A549 (cell line): Measurements from ENCODE around the gene SF3A1. TPM values are rescaled to one million over a fixed set of nuclear protein-coding genes. Genes with fewer than 3 reads are reported as not detected.

Experiments used
- ATAC-seq, 2 experiments: fragments of 200-7000 bp in 1 of 2; fragments of >200 bp in 1 of 2; cut with Nextera tagmentation in 1 of 2; cut with Tn5 transposase in 1 of 2; 3 replicates each; pipeline versions ENCODE4 v1.8.0 to v1.9.1; 2018 to 2020; ENCODE audit warnings: mild to moderate bottlenecking in 1 of 2, moderate library complexity in 1 of 2
- CTCF ChIA-PET: fragments of 300-600 bp; sonication (Branson Sonifier 250); formaldehyde crosslinking; extraction: SDS; loops from one replicate; lab custom pipeline; 2021; ENCODE audit warnings: antibody characterized with exemption, inconsistent platforms; lab: Yijun Ruan, JAX
- POLR2A ChIA-PET: fragments of 350-600 bp; formaldehyde crosslinking; extraction: SDS; loops from one replicate; lab custom pipeline; 2021; ENCODE audit warnings: antibody characterized with exemption, inconsistent platforms; lab: Yijun Ruan, JAX
- DNase-seq, 2 experiments: peaks; one replicate each; pipeline versions ENCODE4 v3.0.0 to v3.0.0-alpha.2; 2011 to 2016; ENCODE audit warnings: low read depth in 1 of 2, low spot score in 1 of 2
- FAIRE-seq: peaks from 2 replicates; lab custom pipeline; 2011; peaks lifted over from hg19 to GRCh38; lab: Jason Lieb, UNC
- H3K27ac ChIP-seq, 2 experiments: fragments of >200 bp; sonication (Bioruptor Twin); formaldehyde crosslinking; 3 replicates each; pipeline ENCODE4 v1.5.1; 2016 to 2017
- H3K4me1 ChIP-seq: fragments of >200 bp; sonication (Bioruptor Twin); formaldehyde crosslinking; 3 replicates; pipeline ENCODE4 v1.6.1; 2016
- H3K4me2 ChIP-seq: fragments of >200 bp; sonication (Bioruptor Twin); formaldehyde crosslinking; 3 replicates; pipeline ENCODE4 v1.6.1; 2016
- H3K4me3 ChIP-seq: fragments of >200 bp; sonication (Bioruptor Twin); formaldehyde crosslinking; 3 replicates; pipeline ENCODE4 v1.5.1; 2016
- H3K9me3 ChIP-seq: fragments of >200 bp; sonication (Bioruptor Twin); formaldehyde crosslinking; 3 replicates; pipeline ENCODE4 v1.6.1; 2016
- ATOH8 ChIP-seq: fragments of 250-450 bp; sonication (Bioruptor Pico); IDR thresholded peaks from 2 replicates; pipeline ENCODE4 v1.5.0; 2020; ENCODE audit warnings: low read depth, mild to moderate bottlenecking, moderate library complexity
- CBX2 ChIP-seq: fragments of 200-600 bp; sonication (generic); IDR thresholded peaks from 2 replicates; pipeline ENCODE4 v1.6.1; 2016; ENCODE audit warnings: low read depth, mild to moderate bottlenecking, borderline replicate concordance
- CEBPB ChIP-seq, 2 experiments: fragments of >200 bp in 1 of 2; sonication (Bioruptor Twin) in 1 of 2; formaldehyde crosslinking in 1 of 2; IDR thresholded peaks; 2 replicates each; pipeline ENCODE4 v1.6.1; 2012 to 2016
- E2F6 ChIP-seq: IDR thresholded peaks from 2 replicates; pipeline ENCODE4 v1.6.1; 2012; ENCODE audit warnings: low read depth, borderline replicate concordance
- ELK1 ChIP-seq: fragments of 150-350 bp; IDR thresholded peaks from 2 replicates; pipeline ENCODE4 v1.6.1; 2014; ENCODE audit warnings: low read depth, mild to moderate bottlenecking, low read length
- FOSB ChIP-seq: fragments of 250-450 bp; sonication (Bioruptor Pico); IDR thresholded peaks from 2 replicates; pipeline ENCODE4 v1.5.0; 2020; ENCODE audit warnings: mild to moderate bottlenecking, moderate library complexity
- FOXS1 ChIP-seq: fragments of 250-450 bp; sonication (Bioruptor Pico); IDR thresholded peaks from 2 replicates; pipeline ENCODE4 v1.5.0; 2020; ENCODE audit warnings: mild to moderate bottlenecking, moderate library complexity
- GATA3 ChIP-seq: IDR thresholded peaks from 2 replicates; pipeline ENCODE4 v1.6.1; 2012; ENCODE audit warnings: borderline replicate concordance
- HDAC2 ChIP-seq: fragments of 200-600 bp; sonication (generic); IDR thresholded peaks from 2 replicates; pipeline ENCODE4 v1.6.1; 2016
- HES2 ChIP-seq: fragments of >200 bp; sonication (Bioruptor Twin); formaldehyde crosslinking; IDR thresholded peaks from 2 replicates; pipeline ENCODE4 v1.6.1; 2016
- HMGXB4 ChIP-seq: fragments of 250-450 bp; sonication (Bioruptor Pico); IDR thresholded peaks from 2 replicates; pipeline ENCODE4 v1.5.0; 2021; ENCODE audit warnings: mild to moderate bottlenecking, moderate library complexity, borderline replicate concordance
- HOXB5 ChIP-seq: fragments of 250-450 bp; sonication (Bioruptor Pico); IDR thresholded peaks from 2 replicates; pipeline ENCODE4 v1.5.0; 2020; ENCODE audit warnings: mild to moderate bottlenecking, moderate library complexity
- KDM1A ChIP-seq: fragments of 200-600 bp; sonication (generic); IDR thresholded peaks from 2 replicates; pipeline ENCODE4 v1.6.1; 2016; ENCODE audit warnings: low read depth, mild to moderate bottlenecking
- MAFK ChIP-seq: fragments of 450-650 bp; IDR thresholded peaks from 2 replicates; pipeline ENCODE4 v1.6.1; 2014; ENCODE audit not compliant: partially characterized antibody
- NPAS2 ChIP-seq: fragments of 250-450 bp; sonication (Bioruptor Pico); IDR thresholded peaks from 2 replicates; pipeline ENCODE4 v1.8.0; 2022; ENCODE audit warnings: mild to moderate bottlenecking, moderate library complexity, borderline replicate concordance
- NR3C1 ChIP-seq: fragments of >200 bp; sonication (Bioruptor Twin); formaldehyde crosslinking; IDR thresholded peaks from 3 replicates; pipeline ENCODE4 v1.6.1; 2017
- PBX3 ChIP-seq: IDR thresholded peaks from 2 replicates; pipeline ENCODE4 v1.6.1; 2012
- POLR2A ChIP-seq: IDR thresholded peaks from 2 replicates; pipeline ENCODE4 v1.6.1; 2012; ENCODE audit warnings: mild to moderate bottlenecking, low read length
- POLR2AphosphoS2 ChIP-seq: conservative IDR thresholded peaks from 2 replicates; pipeline ENCODE4 v1.6.1; 2012; ENCODE audit warnings: low read length, improper control_type of control experiment, inconsistent platforms
- RARB ChIP-seq: fragments of 250-450 bp; sonication (Bioruptor Pico); IDR thresholded peaks from 2 replicates; pipeline ENCODE4 v1.8.0; 2021; ENCODE audit warnings: mild to moderate bottlenecking, moderate library complexity
- RCOR1 ChIP-seq: fragments of 150-350 bp; IDR thresholded peaks from 2 replicates; pipeline ENCODE4 v1.6.1; 2014; ENCODE audit warnings: antibody characterized with exemption, low read length, low read depth
- RFX5 ChIP-seq: fragments of 450-650 bp; IDR thresholded peaks from 2 replicates; pipeline ENCODE4 v1.7.1; 2014; ENCODE audit warnings: antibody characterized with exemption, mild to moderate bottlenecking, moderate library complexity
- TFCP2L1 ChIP-seq: fragments of 250-450 bp; sonication (Bioruptor Pico); IDR thresholded peaks from 2 replicates; pipeline ENCODE4 v1.5.0; 2021; ENCODE audit warnings: mild to moderate bottlenecking
- USF2 ChIP-seq: fragments of 450-650 bp; IDR thresholded peaks from 2 replicates; pipeline ENCODE4 v1.6.1; 2014; ENCODE audit warnings: antibody characterized with exemption
- ZFP36 ChIP-seq: fragments of 450-650 bp; IDR thresholded peaks from 2 replicates; pipeline ENCODE4 v1.6.1; 2014; ENCODE audit warnings: borderline replicate concordance; ENCODE audit not compliant: partially characterized antibody
- ZSCAN20 ChIP-seq: fragments of 250-450 bp; sonication (Bioruptor Pico); IDR thresholded peaks from 2 replicates; pipeline ENCODE4 v1.8.0; 2022; ENCODE audit warnings: mild to moderate bottlenecking, moderate library complexity
- WGBS: methylation state at CpG from one replicate; pipeline ENCODE4 v1.1.6; 2017; ENCODE audit errors: missing lambda C conversion rate; 5-methylcytosine and 5-hydroxymethylcytosine counted together
- polyA plus RNA-seq, 4 experiments: library from polyadenylated mRNA; depleted of rRNA in 3 of 4; stranded (reverse); fragments of >200 nt; fragmentation: RNase III in 1 of 4; extraction: RNeasy Plus Mini Kit Qiagen cat#74134 plus additional on column Dnase treatment in 1 of 4; gene quantifications; 2 replicates in 3 of 4; 3 replicates in 1 of 4; pipeline ENCODE4 v1.2.3, GENCODE V29; 2011 to 2017

The SF3A1 gene
- polyA plus RNA-seq, 2 of the 4 experiments (the other 2 are of a cell fraction) = 47.0 to 57.9 TPM

- DNase-seq (no peak), FAIRE-seq (no peak), ATAC-seq (no peak)
- WGBS = 100% methylated on average over 1 of the region's 8 CpGs
- H3K4me3 ChIP-seq = no peak overlapping the region
- H3K27ac ChIP-seq = no peak overlapping the region
- CTCF ChIA-PET = interaction anchor here (1.0 to 3.0 kb wide), 2 partner anchors 10 to 49 kb away, joined by 3 to 13 read pairs; no protein-coding TSS in a partner anchor
- H3K4me1 ChIP-seq = no peaks in the 10 kb centered on the region
- TF ChIP-seq NR3C1 = no peak
- no peak for TF ChIP-seq ATOH8
- no peaks in the 10 kb centered on the region for H3K9me3 ChIP-seq
- no peak overlapping the region for H3K4me2 ChIP-seq
- POLR2A ChIA-PET = no interaction called here
Observed at GRCh38 chr22:30337461-30337778, 19.3 kb downstream of the SF3A1 start.

GRCh38 chr22:30336752-30337460, 19.8 kb downstream of the SF3A1 start:
- TF ChIP-seq ZSCAN20 (no peak), USF2 (no peak), HDAC2 (no peak), PBX3 (no peak), E2F6 (no peak), FOSB (CRISPR knock-in tag) (no peak), GATA3 (no peak), NPAS2 (no peak), HOXB5 (CRISPR knock-in tag) (no peak), RCOR1 (no peak), NR3C1 (no peak), ZFP36 (no peak), MAFK (no peak), RARB (CRISPR knock-in tag) (no peak)
- DNase-seq (no peak), FAIRE-seq (no peak), ATAC-seq (no peak)
- H3K4me2 ChIP-seq = no peak overlapping the region
- no peak overlapping the region for H3K4me3 ChIP-seq
- 84% methylated on average over 4 of the region's 4 CpGs for WGBS
- no peaks in the 10 kb centered on the region for H3K4me1 ChIP-seq
- H3K9me3 ChIP-seq = no peaks in the 10 kb centered on the region
- H3K27ac ChIP-seq = no peak overlapping the region
- CTCF ChIA-PET = interaction anchor here (1.0 to 3.0 kb wide), 4 partner anchors 9 to 49 kb away, joined by 3 to 13 read pairs (median 6); no protein-coding TSS in a partner anchor
- POLR2A ChIA-PET = interaction anchor here (0.8 kb wide), 1 partner anchor 10 kb away, joined by 3 read pairs; the partner anchor contains the start of gene TBC1D10A

GRCh38 chr22:30335236-30335635, 21.5 kb downstream of the SF3A1 start:
- POLR2A ChIA-PET = interaction anchor here (1.8 kb wide), 1 partner anchor 9 kb away, joined by 4 read pairs; the partner anchor contains the start of gene TBC1D10A
- WGBS = 100% methylated on average over 1 of the region's 1 CpG
- TF ChIP-seq ATOH8 (no peak), HES2 (no peak), CEBPB (IDR thresholded peaks at IDR 0.05) (no peak), POLR2A (no peak), HMGXB4 (no peak), TFCP2L1 (CRISPR knock-in tag) (no peak), RFX5 (no peak), FOXS1 (CRISPR knock-in tag) (no peak), ELK1 (no peak), POLR2AphosphoS2 (no peak), GATA3 (no peak), KDM1A (no peak), CBX2 (no peak)
- TF ChIP-seq, all 56 proteins: peak for 0

More at GRCh38 chr22:30335236-30335635, 21.5 kb downstream of the SF3A1 start:
- CTCF ChIA-PET = interaction anchor here (0.9 to 3.0 kb wide), 5 partner anchors 11 to 52 kb away, joined by 3 to 13 read pairs (median 4); partner anchors contain the start of gene RNF215
- Histone ChIP-seq H3K27ac (no peak overlapping the region), H3K4me3 (no peak overlapping the region), H3K9me3 (no peaks in the 10 kb centered on the region), H3K4me2 (no peak overlapping the region), H3K4me1 (no peaks in the 10 kb centered on the region)
- DNase-seq (no peak), ATAC-seq (no peak), FAIRE-seq (no peak)
